GM19240 (cell line): ENCODE measurements around the gene KDSR.
A peak's percentile ranks its signal among the peaks of the same experiment; 100 is the strongest.

ENCODE experiments used
- DNase-seq: peaks from one replicate; pipeline ENCODE4 v3.0.0; 2011; ENCODE audit warnings: low spot score; ENCODE audit not compliant: insufficient read length

Gene KDSR, protein sequence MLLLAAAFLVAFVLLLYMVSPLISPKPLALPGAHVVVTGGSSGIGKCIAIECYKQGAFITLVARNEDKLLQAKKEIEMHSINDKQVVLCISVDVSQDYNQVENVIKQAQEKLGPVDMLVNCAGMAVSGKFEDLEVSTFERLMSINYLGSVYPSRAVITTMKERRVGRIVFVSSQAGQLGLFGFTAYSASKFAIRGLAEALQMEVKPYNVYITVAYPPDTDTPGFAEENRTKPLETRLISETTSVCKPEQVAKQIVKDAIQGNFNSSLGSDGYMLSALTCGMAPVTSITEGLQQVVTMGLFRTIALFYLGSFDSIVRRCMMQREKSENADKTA

GRCh38 chr18:63367053-63367953 is at the start of gene KDSR:
KDSR (minus strand) TSS chr18:63367206; CDS start chr18:63367118, 88 bp downstream.
- DNase-seq: peak; percentile 73

DNA sequence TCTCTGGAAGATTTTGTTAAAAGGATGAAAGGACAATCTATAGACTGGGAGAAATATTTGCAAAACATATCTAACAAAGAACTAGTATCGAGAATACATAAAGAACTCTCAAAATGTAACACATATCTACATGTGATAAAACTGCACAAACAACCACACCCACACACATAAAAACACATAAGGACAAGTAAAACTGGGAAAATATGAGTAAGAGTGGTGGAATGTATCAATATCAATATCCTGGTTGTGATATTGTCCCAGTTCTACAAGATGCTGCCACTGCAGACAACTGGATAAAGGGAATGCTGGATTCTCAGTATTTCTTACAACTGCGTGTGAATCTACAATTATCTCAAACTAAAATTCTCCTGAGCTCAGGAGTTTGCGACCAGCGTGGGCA is 45.9 kb upstream of the KDSR start:
- no peak for DNase-seq

GRCh38 chr18:63410792-63411191 is 43.8 kb upstream of the KDSR start:
- DNase-seq: no peak

GRCh38 chr18:63409301-63409700 is 42.3 kb upstream of the KDSR start:
- no peak for DNase-seq

GRCh38 chr18:63407734-63408133 is 40.7 kb upstream of the KDSR start:
- no peak for DNase-seq

DNA sequence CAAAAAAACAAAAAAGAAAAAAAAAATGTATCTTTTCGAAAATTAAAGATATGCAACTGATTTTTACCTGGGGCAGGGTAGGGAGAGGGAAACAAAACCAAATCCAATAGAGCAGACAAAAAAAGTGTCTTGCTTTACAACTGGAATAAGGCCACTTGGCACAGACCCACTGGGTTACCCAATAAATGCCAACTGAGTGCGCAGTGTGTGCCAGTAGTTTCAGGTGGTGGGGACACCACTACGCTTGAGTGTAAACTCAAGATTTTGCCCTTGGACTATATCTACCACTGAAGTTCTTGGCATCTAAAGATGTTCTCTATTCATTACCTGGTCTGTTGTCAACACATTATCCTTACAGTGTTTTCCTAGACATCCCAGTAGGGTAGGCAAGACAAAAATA is 39.0 kb upstream of the KDSR start:
- no peak for DNase-seq

- DNase-seq: no peak
Measured at GRCh38 chr18:63402246-63403162, 35.5 kb upstream of the KDSR start.

DNA sequence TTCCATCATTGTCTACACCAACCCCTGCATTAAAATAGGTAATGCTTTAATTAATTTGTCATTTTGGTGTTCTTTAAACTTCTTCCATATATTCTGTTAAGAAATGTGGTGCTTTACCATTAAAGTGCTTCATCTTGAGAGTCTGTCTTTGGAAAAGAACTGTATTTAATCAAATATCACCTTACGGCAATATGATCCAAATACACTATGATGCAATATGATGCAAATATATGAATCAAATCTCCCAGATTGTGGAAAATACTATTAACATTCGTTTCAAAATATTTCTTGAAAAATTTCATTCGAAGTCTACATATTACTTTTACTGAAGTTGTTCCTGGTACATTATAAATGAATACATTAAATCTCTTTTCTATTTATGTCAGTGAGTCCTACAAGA is 32.3 kb upstream of the KDSR start:
- no peak for DNase-seq

- DNase-seq: no peak
Measured at GRCh38 chr18:63397349-63397748, 30.3 kb upstream of the KDSR start.

DNA sequence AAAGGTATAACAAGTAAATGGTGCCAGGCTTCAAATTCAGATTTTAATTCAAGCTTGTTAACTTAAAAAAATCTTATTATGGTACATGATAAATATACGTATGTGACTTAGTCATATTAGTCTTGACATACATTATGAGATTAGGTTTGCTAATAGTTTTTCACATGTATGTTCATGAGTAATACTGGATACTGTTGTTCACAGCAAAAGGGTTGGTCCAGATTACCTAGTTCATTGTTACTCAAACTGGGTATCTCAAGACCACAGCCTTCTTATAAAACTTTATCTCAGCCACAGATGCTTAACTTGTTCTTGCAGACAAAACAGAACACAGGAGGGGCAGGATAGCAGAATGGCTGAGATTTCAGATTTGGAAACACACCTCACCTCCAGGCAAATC is 28.5 kb upstream of the KDSR start:
- DNase-seq: no peak

DNA sequence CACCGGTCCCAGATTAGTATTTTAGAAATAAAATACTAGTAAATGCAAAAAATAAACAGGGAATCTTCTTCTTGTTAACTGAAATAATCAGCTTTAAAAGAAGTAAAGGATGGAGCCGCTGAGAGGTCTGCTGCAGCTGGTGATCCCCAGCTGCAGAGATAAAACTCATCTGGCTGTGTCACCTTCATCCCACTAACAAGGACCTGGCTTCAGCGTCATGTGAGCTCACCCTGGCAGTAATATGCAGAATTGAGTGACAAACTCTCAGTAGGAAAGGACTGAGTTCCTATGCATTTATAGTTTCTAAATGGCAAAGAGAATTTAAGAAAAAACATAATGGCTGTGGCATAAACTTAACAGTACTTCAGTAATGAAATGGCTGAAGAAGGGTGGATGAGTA is 27.9 kb upstream of the KDSR start:
- DNase-seq: no peak

DNA sequence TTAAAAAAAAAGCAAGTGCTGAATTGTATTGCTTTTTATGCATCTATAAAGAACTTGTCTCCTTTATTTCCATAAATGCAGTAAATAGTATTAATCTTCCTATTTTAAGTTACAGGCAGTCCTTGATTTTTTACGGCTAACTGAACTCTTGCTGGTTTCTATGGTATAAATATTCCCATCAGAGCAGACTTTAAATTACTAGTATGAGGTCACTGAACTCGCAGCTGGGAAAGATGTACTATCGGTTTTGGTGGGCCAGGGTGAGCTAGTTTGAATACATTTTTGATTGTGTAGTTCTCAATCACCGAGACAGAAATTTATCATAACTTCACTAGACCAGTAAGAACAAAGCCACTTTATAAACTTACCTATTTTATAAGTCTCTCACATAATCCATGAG is 20.9 kb upstream of the KDSR start:
- no peak for DNase-seq

- no peak for DNase-seq
Measured at GRCh38 chr18:63382843-63383242, 15.8 kb upstream of the KDSR start.

DNA sequence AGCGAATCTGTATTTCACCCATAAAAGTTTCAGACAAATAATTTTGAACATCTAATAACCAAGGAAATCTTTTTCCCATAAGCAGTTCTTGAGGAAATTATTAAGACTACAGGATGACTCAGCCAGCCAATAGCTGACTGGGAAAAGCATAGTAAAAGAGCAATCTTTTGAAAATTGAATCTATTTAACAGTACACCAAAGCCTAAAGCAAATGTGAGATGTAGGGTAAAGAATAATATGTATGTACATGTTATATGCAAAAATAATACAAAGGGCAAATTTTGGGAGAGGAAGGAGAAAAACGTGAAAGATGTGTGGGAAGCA is 12.6 kb upstream of the KDSR start:
- no peak for DNase-seq

- DNase-seq: no peak
Measured at GRCh38 chr18:63378919-63379638, 12.1 kb upstream of the KDSR start.

GRCh38 chr18:63377275-63377980 is 10.4 kb upstream of the KDSR start:
- no peak for DNase-seq

- DNase-seq: no peak
Measured at GRCh38 chr18:63376538-63376937, 9.5 kb upstream of the KDSR start.

GRCh38 chr18:63374540-63374939 is 7.5 kb upstream of the KDSR start:
- DNase-seq: no peak

GRCh38 chr18:63373161-63373560 is 6.2 kb upstream of the KDSR start:
- DNase-seq: no peak

- DNase-seq: no peak
Measured at GRCh38 chr18:63368611-63369010, 1.6 kb upstream of the KDSR start.
